Naive thymus-derived CD8-positive, alpha-beta T cell (primary cell): ENCODE data around the gene LDLRAD4. TPM values are rescaled to one million over a fixed set of nuclear protein-coding genes. Genes with fewer than 3 reads are reported as not detected.

Experiments used
- ATAC-seq, 2 donors: fragments of 150-1000 bp; cut with Tn5 transposase in 1 of 2; sonication (Bioruptor Pico), chemical (Tn5 transposase) in 1 of 2; 1 replicate in 1 of 2; 2 replicates in 1 of 2; pipeline ENCODE4 v1.10.0; 2021; ENCODE audit warnings: mild to moderate bottlenecking in 2 of 2, moderate library complexity in 2 of 2
- POLR2A ChIA-PET: fragments of 350-600 bp; sonication (Branson Sonifier 250); formaldehyde crosslinking; loops from one replicate; lab custom pipeline; 2021; ENCODE audit warnings: antibody characterized with exemption; lab: Charles Lee
- DNase-seq, 10 donors: peaks; one replicate each; pipeline versions ENCODE4 v3.0.0 to v3.0.0-alpha.2; 2020 to 2022
- H3K27ac Mint-ChIP-seq, 10 donors: one replicate each; pipeline ENCODE4 v1.8.0; 2020 to 2022; ENCODE audit warnings: mild to moderate bottlenecking in 10 of 10, mixed read lengths in 10 of 10, moderate library complexity in 4 of 10, inconsistent platforms in 1 of 10
- H3K27me3 Mint-ChIP-seq, 5 donors: one replicate each; pipeline ENCODE4 v1.8.0; 2021 to 2022; ENCODE audit warnings: mixed read lengths in 5 of 5
- H3K36me3 Mint-ChIP-seq, 3 donors: one replicate each; pipeline ENCODE4 v1.8.0; 2020 to 2022; ENCODE audit warnings: mixed read lengths in 3 of 3, mild to moderate bottlenecking in 2 of 3, inconsistent platforms in 1 of 3
- H3K4me1 Mint-ChIP-seq, 4 donors: one replicate each; pipeline ENCODE4 v1.8.0; 2021 to 2022; ENCODE audit warnings: mixed read lengths in 4 of 4
- H3K4me3 Mint-ChIP-seq, 10 donors: one replicate each; pipeline ENCODE4 v1.8.0; 2020 to 2022; ENCODE audit warnings: mild to moderate bottlenecking in 10 of 10, mixed read lengths in 10 of 10, moderate library complexity in 6 of 10, inconsistent platforms in 1 of 10
- H3K9me3 Mint-ChIP-seq, 9 donors: one replicate each; pipeline ENCODE4 v1.8.0; 2020 to 2022; ENCODE audit warnings: mixed read lengths in 9 of 9, mild to moderate bottlenecking in 3 of 9, inconsistent platforms in 1 of 9, moderate library complexity in 1 of 9
- polyA plus RNA-seq, 3 donors: library from polyadenylated mRNA; unstranded; fragments of 300-500 nt; fragmentation: Illumina TruSeq; gene quantifications; one replicate each; pipeline ENCODE4 v1.2.3, GENCODE V29; 2021
- total RNA-seq, 8 experiments: library from RNA in 2 of 8; stranded (reverse) in 2 of 8; gene quantifications; one replicate each; pipeline ENCODE4 v1.2.3 and lab custom pipeline; 2021 to 2026

Gene LDLRAD4
- total and polyA plus RNA-seq, 5 experiments from 2014 or later, result 11.4 to 56.8 (median 17.6) TPM

DNA sequence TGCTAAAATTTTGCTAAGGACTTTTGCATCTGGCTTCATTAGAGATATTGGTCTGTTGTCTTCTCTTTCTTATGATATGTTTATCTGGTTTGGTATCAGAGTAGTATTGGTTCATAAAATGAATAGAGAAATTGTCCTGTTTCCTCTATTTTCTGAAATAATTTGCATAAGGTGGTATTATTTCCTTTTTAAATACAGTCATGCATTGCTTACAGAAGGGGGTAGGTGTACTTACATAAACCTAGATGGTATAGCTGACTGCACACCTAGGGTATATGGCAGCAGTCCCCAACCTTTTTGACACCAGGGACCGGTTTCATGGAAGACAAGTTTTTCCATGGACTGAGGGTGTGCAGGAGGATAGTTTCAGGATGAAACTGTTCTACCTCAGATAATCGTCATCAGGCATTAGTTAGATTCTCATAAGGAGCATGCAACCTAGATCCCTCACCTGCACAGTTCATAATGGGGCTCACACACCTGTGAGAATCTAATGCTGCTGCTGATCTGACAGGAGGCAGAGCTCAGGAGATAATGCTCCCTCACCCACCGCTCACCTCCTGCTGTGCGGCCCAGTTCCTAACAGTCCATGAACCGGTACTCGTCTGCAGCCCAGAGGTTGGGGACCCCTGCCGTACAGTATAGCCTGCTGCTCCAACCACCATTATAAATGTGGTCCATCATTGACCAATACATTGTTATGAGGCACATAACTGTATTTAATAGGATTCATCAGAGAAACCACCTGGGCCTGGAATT is 318.6 kb downstream of the LDLRAD4 start:
- peaks cover 45 to 93% (median 89%) of the 10 kb centered on the region in 4 donors for H3K4me1 Mint-ChIP-seq

DNA sequence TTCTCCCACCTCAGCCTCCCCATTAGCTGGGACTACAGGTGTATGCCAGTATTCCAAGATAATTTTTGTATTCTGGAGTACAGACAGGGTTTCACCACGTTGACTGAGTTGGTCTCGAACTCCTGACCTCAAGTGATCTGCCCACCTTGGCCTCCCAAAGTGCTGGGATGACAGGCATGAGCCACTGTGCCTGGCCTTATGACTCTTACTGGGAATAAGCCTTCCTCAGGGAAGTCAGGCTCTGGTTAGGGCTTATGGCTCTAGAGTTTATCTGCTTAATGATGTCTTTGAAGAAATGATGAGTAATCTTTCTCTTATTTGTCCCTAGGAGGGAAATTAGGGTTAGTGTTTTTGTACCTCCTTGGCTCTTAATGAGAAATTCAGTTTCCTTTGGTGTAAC is 320.1 kb downstream of the LDLRAD4 start:
- Mint-ChIP-seq H3K4me1 (peaks cover 45 to 93% (median 88%) of the 10 kb centered on the region in 4 donors), H3K9me3 (no peaks in the 10 kb centered on the region), H3K27ac (peak overlapping the region; percentile 89 to 97 (median 96)), H3K4me3 (peak overlapping the region; percentile 55 to 86 (median 80)), H3K27me3 (no peaks in the 10 kb centered on the region), H3K36me3 (peaks cover 0 to 5% (median 0%) of the 10 kb centered on the region in 3 donors)
- DNase-seq (no peak), ATAC-seq (no peak)
- POLR2A ChIA-PET, result interaction anchor here (0.7 to 1.8 kb wide), 5 partner anchors 10 to 266 kb away, joined by 3 to 6 read pairs (median 6); no protein-coding TSS in a partner anchor

More for the DNA sequence above, 318.6 kb downstream of the LDLRAD4 start:
- POLR2A ChIA-PET, result no interaction called here
- Mint-ChIP-seq H3K27ac (peak overlapping the region; percentile 50 to 97 (median 77)), H3K36me3 (peaks cover 0 to 3% (median 0%) of the 10 kb centered on the region in 3 donors), H3K4me3 (peak overlapping the region in 5 of 10 donors; percentile 10 to 48 (median 38)), H3K9me3 (no peaks in the 10 kb centered on the region), H3K27me3 (no peaks in the 10 kb centered on the region)
- ATAC-seq (no peak), DNase-seq (no peak)

DNA sequence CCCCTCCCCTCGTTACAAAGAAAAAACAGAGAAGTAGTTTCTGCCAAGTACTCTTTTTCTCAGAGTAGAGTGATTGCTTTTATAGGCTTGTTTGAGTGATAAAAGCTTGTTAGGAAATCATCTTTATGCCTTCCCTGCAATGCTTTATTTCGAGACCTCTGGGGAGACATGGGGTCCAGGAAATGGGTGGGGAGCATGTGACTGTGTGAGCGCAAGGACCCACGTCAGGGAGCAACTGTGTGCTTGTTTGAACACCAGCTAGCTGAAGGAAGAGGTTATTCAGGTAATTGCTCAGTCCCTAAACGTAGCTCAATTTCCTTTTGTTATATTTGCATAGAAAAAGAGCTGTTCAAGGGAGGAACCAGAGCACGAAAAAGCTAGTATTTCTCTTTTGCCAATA is 320.5 kb downstream of the LDLRAD4 start:
- peaks cover 40 to 93% (median 86%) of the 10 kb centered on the region in 4 donors for H3K4me1 Mint-ChIP-seq
- POLR2A ChIA-PET, result interaction anchor here (0.7 to 1.8 kb wide), 6 partner anchors 8 to 320 kb away, joined by 3 to 6 read pairs (median 3); partner anchors contain the start of gene LDLRAD4
- peak; percentile 36 to 90 (median 76) for DNase-seq

DNA sequence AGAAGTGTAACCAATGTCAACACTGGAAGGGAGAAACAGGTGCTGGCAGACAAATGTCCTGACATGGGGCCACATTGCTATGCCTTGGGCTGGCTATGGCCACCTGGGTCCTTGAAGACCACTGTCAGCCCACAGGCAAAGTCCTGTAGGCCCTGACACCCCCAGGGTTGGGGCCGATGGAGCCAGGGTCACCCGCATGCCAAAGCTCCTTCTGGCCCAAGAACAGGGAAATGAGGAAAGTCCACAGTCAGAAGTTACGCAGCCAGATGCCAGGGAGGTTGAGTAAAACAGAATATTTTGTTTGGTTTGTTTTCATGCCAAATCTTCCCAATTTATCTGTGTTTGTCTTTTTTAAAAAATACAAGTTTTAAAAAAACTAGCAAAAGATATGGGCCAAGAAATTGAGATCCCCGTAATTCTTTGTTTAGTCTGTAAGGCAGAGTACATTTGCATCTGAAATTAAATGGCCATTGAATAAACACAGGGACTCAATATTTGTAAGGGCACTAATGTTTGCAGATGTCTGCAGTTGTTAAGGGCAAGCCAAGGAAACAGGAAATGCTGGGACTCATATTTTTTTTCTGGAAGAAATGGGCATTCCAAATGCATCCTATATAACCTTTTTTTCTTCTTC is 321.4 kb downstream of the LDLRAD4 start:
- Mint-ChIP-seq H3K4me1 (peaks cover 34 to 87% (median 80%) of the 10 kb centered on the region in 4 donors), H3K36me3 (peaks cover 0 to 9% (median 0%) of the 10 kb centered on the region in 3 donors), H3K9me3 (peaks cover 0 to 1% (median 0%) of the 10 kb centered on the region in 9 donors), H3K27ac (peak overlapping the region; percentile 89 to 97 (median 96)), H3K27me3 (no peaks in the 10 kb centered on the region), H3K4me3 (peak overlapping the region; percentile 55 to 86 (median 80))
- POLR2A ChIA-PET, result interaction anchor here (0.8 to 1.6 kb wide), 4 partner anchors 11 to 321 kb away, joined by 3 to 6 read pairs (median 3); partner anchors contain the start of gene LDLRAD4
- ATAC-seq, result no peak
- no peak for DNase-seq

More for the DNA sequence above, 320.5 kb downstream of the LDLRAD4 start:
- Mint-ChIP-seq H3K4me3 (peak overlapping the region; percentile 55 to 86 (median 80)), H3K36me3 (peaks cover 0 to 5% (median 0%) of the 10 kb centered on the region in 3 donors), H3K27ac (peak overlapping the region; percentile 89 to 97 (median 96)), H3K9me3 (no peaks in the 10 kb centered on the region), H3K27me3 (no peaks in the 10 kb centered on the region)
- ATAC-seq, result peak; percentile 75 to 91

DNA sequence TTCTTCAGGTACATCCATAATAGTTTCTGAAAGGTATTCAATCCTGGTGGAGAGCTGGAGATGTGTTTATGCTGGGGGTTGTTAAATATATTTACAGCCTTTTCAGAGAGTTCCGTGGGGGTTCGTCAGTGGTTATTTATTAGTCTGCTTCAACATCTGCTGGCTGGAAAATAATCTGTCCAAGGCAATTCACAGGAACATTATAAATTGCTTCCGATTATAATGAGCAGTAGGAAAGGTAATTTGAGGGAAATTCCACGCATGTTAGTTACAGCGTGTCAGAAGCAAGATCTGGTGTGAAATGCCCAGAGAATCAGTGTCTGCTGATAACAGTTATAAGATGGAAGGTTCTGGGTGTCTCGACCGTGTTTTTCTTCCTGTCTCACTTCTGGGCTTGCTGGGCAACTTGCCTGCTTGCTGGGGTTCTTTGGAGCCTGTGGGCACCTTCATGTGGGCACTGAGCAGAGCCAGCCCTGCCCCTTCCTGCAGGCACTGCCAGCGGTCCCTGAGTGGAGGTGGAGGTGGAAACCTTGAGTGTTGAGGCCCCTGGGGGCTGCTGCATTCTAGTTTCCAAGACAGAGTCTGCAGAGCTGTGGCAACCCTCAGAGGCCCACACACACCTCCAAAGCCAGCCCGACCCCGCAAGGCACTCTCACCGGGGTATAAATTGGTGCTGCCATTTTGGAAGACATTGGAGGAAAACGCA is 322.1 kb downstream of the LDLRAD4 start:
- peaks cover 32 to 88% (median 77%) of the 10 kb centered on the region in 4 donors for H3K4me1 Mint-ChIP-seq
- POLR2A ChIA-PET, result interaction anchor here (1.0 to 1.3 kb wide), 3 partner anchors 28 to 162 kb away, joined by 3 to 4 read pairs (median 3); no protein-coding TSS in a partner anchor
- H3K27me3 Mint-ChIP-seq, result no peaks in the 10 kb centered on the region
- DNase-seq (peak; percentile 28 to 87 (median 76)), ATAC-seq (peak; percentile 70 to 82)
- H3K36me3 Mint-ChIP-seq, result peaks cover 0 to 14% (median 0%) of the 10 kb centered on the region in 3 donors
- peaks cover 0 to 1% (median 0%) of the 10 kb centered on the region in 9 donors for H3K9me3 Mint-ChIP-seq
- H3K4me3 Mint-ChIP-seq, result peak overlapping the region; percentile 52 to 86 (median 78)
- H3K27ac Mint-ChIP-seq, result peak overlapping the region; percentile 89 to 97 (median 96)

- H3K27me3 Mint-ChIP-seq, result no peaks in the 10 kb centered on the region
- POLR2A ChIA-PET, result interaction anchor here (1.3 kb wide), 1 partner anchor 163 kb away, joined by 4 read pairs; no protein-coding TSS in a partner anchor
- no peak for DNase-seq
- H3K9me3 Mint-ChIP-seq, result peaks cover 0 to 1% (median 0%) of the 10 kb centered on the region in 9 donors
- H3K36me3 Mint-ChIP-seq, result peaks cover 0 to 15% (median 0%) of the 10 kb centered on the region in 3 donors
- peak overlapping the region in 6 of 10 donors; percentile 21 to 83 (median 48) for H3K4me3 Mint-ChIP-seq
- ATAC-seq, result no peak
- peaks cover 29 to 89% (median 74%) of the 10 kb centered on the region in 4 donors for H3K4me1 Mint-ChIP-seq
- peak overlapping the region; percentile 85 to 97 (median 95) for H3K27ac Mint-ChIP-seq
These were observed 323.3 kb downstream of the LDLRAD4 start for GRCh38 chr18:13541621-13542519.

GRCh38 chr18:13542520-13542847 is 323.9 kb downstream of the LDLRAD4 start:
- POLR2A ChIA-PET, result no interaction called here
- H3K27ac Mint-ChIP-seq, result peak overlapping the region; percentile 41 to 97 (median 90)
- peaks cover 24 to 82% (median 70%) of the 10 kb centered on the region in 4 donors for H3K4me1 Mint-ChIP-seq
- H3K4me3 Mint-ChIP-seq, result peak overlapping the region in 3 of 10 donors; percentile 21 to 46 (median 41)
- no peak for ATAC-seq
- no peak for DNase-seq
- H3K27me3 Mint-ChIP-seq, result no peaks in the 10 kb centered on the region
- peaks cover 0 to 18% (median 0%) of the 10 kb centered on the region in 3 donors for H3K36me3 Mint-ChIP-seq
- peaks cover 0 to 1% (median 0%) of the 10 kb centered on the region in 9 donors for H3K9me3 Mint-ChIP-seq

DNA sequence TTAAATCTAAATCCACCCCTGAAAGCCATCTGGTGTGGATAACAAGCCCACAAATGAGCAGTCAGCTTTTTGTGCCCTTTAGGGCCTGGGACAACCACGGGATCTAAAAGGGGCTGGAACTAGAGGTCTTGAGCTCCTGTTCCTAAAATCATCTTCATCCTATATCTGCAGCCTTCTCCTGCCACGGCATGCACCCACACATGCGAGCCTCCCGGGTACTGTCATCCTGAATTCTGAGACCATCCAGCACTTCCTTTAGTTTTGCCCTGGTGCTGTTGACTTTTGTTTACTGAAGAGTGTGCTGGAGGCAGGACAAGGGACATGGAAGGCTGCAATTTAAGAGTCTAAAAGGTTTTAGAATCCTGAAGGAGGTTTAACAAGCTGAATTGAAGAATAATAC is 324.6 kb downstream of the LDLRAD4 start:
- Mint-ChIP-seq H3K9me3 (peaks cover 0 to 1% (median 0%) of the 10 kb centered on the region in 9 donors), H3K36me3 (peaks cover 0 to 22% (median 0%) of the 10 kb centered on the region in 3 donors), H3K4me1 (peaks cover 20 to 81% (median 63%) of the 10 kb centered on the region in 4 donors), H3K27me3 (no peaks in the 10 kb centered on the region), H3K27ac (peak overlapping the region in 9 of 10 donors; percentile 19 to 93 (median 82)), H3K4me3 (no peak overlapping the region)
- ATAC-seq (no peak), DNase-seq (no peak)
- POLR2A ChIA-PET, result no interaction called here

GRCh38 chr18:13543811-13544732 is 325.5 kb downstream of the LDLRAD4 start:
- no peaks in the 10 kb centered on the region for H3K27me3 Mint-ChIP-seq
- H3K27ac Mint-ChIP-seq, result peak overlapping the region in 9 of 10 donors; percentile 41 to 93 (median 82)
- DNase-seq, result no peak
- POLR2A ChIA-PET, result no interaction called here
- ATAC-seq, result no peak
- H3K4me1 Mint-ChIP-seq, result peaks cover 14 to 77% (median 59%) of the 10 kb centered on the region in 4 donors
- peaks cover 0 to 22% (median 0%) of the 10 kb centered on the region in 3 donors for H3K36me3 Mint-ChIP-seq
- H3K4me3 Mint-ChIP-seq, result no peak overlapping the region
- H3K9me3 Mint-ChIP-seq, result peaks cover 0 to 1% (median 0%) of the 10 kb centered on the region in 9 donors

- Mint-ChIP-seq H3K4me3 (no peak overlapping the region), H3K27me3 (no peaks in the 10 kb centered on the region), H3K36me3 (peaks cover 0 to 22% (median 2%) of the 10 kb centered on the region in 3 donors), H3K27ac (peak overlapping the region in 1 of 10 donors; percentile 35), H3K9me3 (peaks cover 0 to 1% (median 0%) of the 10 kb centered on the region in 9 donors), H3K4me1 (peaks cover 17 to 76% (median 59%) of the 10 kb centered on the region in 4 donors)
- ATAC-seq, result no peak
- POLR2A ChIA-PET, result interaction anchor here (1.5 kb wide), 1 partner anchor 12 kb away, joined by 5 read pairs; no protein-coding TSS in a partner anchor
- no peak for DNase-seq
These were observed 326.4 kb downstream of the LDLRAD4 start for GRCh38 chr18:13544953-13545352.
